HepG2 (cell line): ENCODE data around the gene DLG4. TPM values are rescaled to one million over a fixed set of nuclear protein-coding genes. Genes with fewer than 3 reads are reported as not detected.

ENCODE experiments used
- BRD4 ChIP-seq: sonication (generic); formaldehyde crosslinking; IDR thresholded peaks from 2 replicates; pipeline ENCODE4 v1.4.0; 2020; ENCODE audit warnings: missing genetic modification reagents
- CREBL2 ChIP-seq: sonication (generic); formaldehyde crosslinking; IDR thresholded peaks from 2 replicates; pipeline ENCODE4 v1.8.1; 2023; ENCODE audit warnings: missing genetic modification reagents, mild to moderate bottlenecking, borderline replicate concordance
- CSRNP1 ChIP-seq: sonication (generic); formaldehyde crosslinking; IDR thresholded peaks from 2 replicates; pipeline ENCODE4 v1.8.1; 2023; ENCODE audit warnings: mild to moderate bottlenecking, missing genetic modification reagents
- DZIP1 ChIP-seq: sonication (generic); formaldehyde crosslinking; IDR thresholded peaks from 2 replicates; pipeline ENCODE4 v1.5.0; 2020; ENCODE audit warnings: mild to moderate bottlenecking, missing genetic modification reagents
- GMEB1 ChIP-seq: sonication (generic); formaldehyde crosslinking; IDR thresholded peaks from 2 replicates; pipeline ENCODE4 v1.5.1; 2020; ENCODE audit warnings: missing genetic modification reagents, mild to moderate bottlenecking, borderline replicate concordance
- KLF13 ChIP-seq: sonication (generic); formaldehyde crosslinking; IDR thresholded peaks from 2 replicates; pipeline ENCODE4 v1.4.0; 2020; ENCODE audit warnings: mild to moderate bottlenecking, missing genetic modification reagents
- NFRKB ChIP-seq: fragments of 450-650 bp; IDR thresholded peaks from 2 replicates; pipeline ENCODE4 v1.6.1; 2017
- SPEN ChIP-seq: sonication (generic); formaldehyde crosslinking; IDR thresholded peaks from 2 replicates; pipeline ENCODE4 v1.5.1; 2020; ENCODE audit warnings: low read depth, mild to moderate bottlenecking, missing genetic modification reagents
- TAF15 ChIP-seq: fragments of 200-400 bp; formaldehyde crosslinking; IDR thresholded peaks from one replicate; pipeline ENCODE4 v1.6.1; 2018; ENCODE audit warnings: mild to moderate bottlenecking, low read depth, low read length; ENCODE audit not compliant: poor library complexity, severe bottlenecking
- YEATS4 ChIP-seq: sonication (generic); formaldehyde crosslinking; IDR thresholded peaks from 2 replicates; pipeline ENCODE4 v1.4.0; 2020; ENCODE audit warnings: missing genetic modification reagents, borderline replicate concordance
- ZNF205 ChIP-seq: IDR thresholded peaks from 2 replicates; pipeline ENCODE4 v1.6.1; 2018; ENCODE audit warnings: missing biosample characterization, missing genetic modification reagents
- ZNF275 ChIP-seq: sonication (generic); formaldehyde crosslinking; IDR thresholded peaks from 2 replicates; pipeline ENCODE4 v1.8.0; 2022; ENCODE audit warnings: missing genetic modification reagents, mild to moderate bottlenecking, inconsistent platforms, borderline replicate concordance
- ZNF510 ChIP-seq: sonication (generic); formaldehyde crosslinking; IDR thresholded peaks from 2 replicates; pipeline ENCODE4 v1.4.0; 2020; ENCODE audit warnings: low read depth, mild to moderate bottlenecking, missing genetic modification reagents
- ZNF530 ChIP-seq: sonication (generic); formaldehyde crosslinking; IDR thresholded peaks from 2 replicates; pipeline ENCODE4 v1.5.0; 2020; ENCODE audit warnings: low read depth, mild to moderate bottlenecking, missing genetic modification reagents
- polyA plus RNA-seq, 8 experiments: library from polyadenylated mRNA; depleted of rRNA in 3 of 8; stranded (reverse) in 7 of 8; unstranded in 1 of 8; fragments of >200 nt; fragmentation: Illumina TruSeq in 4 of 8; extraction: Trizol in 4 of 8; gene quantifications; 2 replicates each; pipeline versions ENCODE4 v1.2.1 to v1.2.3, GENCODE V29; 2011 to 2016; ENCODE audit warnings: low read depth in 4 of 8, missing spikeins in 1 of 8, mixed read lengths in 1 of 8; ENCODE audit not compliant: insufficient read depth in 1 of 8
- total RNA-seq, 5 experiments: library from RNA; depleted of rRNA; stranded (reverse); fragments of >200 nt; fragmentation: Illumina TruSeq; extraction: Trizol; gene quantifications; 2 replicates each; pipeline ENCODE4 v1.2.3, GENCODE V29; 2016; ENCODE audit warnings: low read depth in 1 of 5
- TF ChIP-seq, protein P1 (sequence below): IDR thresholded peaks from 2 replicates; pipeline ENCODE4 v1.6.1; 2012; ENCODE audit warnings: inconsistent platforms
- TF ChIP-seq, protein P2 (sequence below): sonication (generic); formaldehyde crosslinking; IDR thresholded peaks from 2 replicates; pipeline ENCODE4 v1.5.0; 2020; ENCODE audit warnings: mild to moderate bottlenecking, missing genetic modification reagents, borderline replicate concordance

DLG4 gene
- total and polyA plus RNA-seq, 2 of the 13 experiments (the other 11 are each of a cell fraction or from before 2014, with no cell fraction given) = 0.71 to 4.3 TPM

DNA sequence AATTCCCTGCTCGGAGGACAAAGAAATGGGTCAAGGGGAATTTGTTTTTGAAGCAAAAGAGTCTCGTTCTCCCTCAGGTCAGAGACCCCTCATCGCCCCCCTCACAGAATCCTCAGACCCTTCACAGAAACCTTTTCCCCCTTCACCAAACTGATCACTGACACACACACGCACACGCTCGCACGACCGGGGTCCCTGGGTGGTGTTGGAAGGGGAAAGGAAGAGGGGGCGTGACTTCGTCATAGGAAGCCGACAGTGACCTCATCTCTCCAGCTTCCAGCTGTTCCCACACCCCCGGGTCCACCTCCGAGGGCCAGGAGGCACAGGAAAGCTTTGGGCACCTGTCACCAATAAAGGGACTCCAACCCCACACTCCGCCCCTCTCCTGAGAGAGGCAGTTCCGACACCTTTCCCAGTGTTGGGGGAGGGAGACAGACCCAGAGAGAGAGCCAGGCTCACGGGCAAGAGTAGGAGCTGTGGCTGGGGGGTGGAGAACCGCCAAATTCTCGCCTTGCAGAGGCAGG lies 41.6 kb downstream of the DLG4 start (continued):
- TF ChIP-seq, protein P1, sequence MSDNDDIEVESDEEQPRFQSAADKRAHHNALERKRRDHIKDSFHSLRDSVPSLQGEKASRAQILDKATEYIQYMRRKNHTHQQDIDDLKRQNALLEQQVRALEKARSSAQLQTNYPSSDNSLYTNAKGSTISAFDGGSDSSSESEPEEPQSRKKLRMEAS = 0 out of 2 replicates have a peak, but pooled peaks have one; percentile 30
- no peak for TF ChIP-seq ZNF510 (CRISPR knock-in tag)
- TF ChIP-seq CREBL2 = no peak
- TF ChIP-seq DZIP1 (CRISPR knock-in tag) = 0 out of 2 replicates have a peak, but pooled peaks have one; percentile 25
- no peak; the same call in 1 of the 2 replicates for TF ChIP-seq ZNF205
- TF ChIP-seq SPEN (CRISPR knock-in tag) = peak; percentile 59; the same call in 1 of the 2 replicates
- TF ChIP-seq CSRNP1 (CRISPR knock-in tag) = peak; percentile 60; the same call in 1 of the 2 replicates
- no peak for TF ChIP-seq NFRKB
- TF ChIP-seq ZNF530 (CRISPR knock-in tag) = no peak
- TF ChIP-seq TAF15 = no peak
- TF ChIP-seq ZNF275 = no peak
- TF ChIP-seq BRD4 (CRISPR knock-in tag) = peak; percentile 41; the same call in 1 of the 2 replicates
- TF ChIP-seq KLF13 = no peak
- no peak for TF ChIP-seq GMEB1
- 0 out of 2 replicates have a peak, but pooled peaks have one; percentile 33 for TF ChIP-seq YEATS4
- TF ChIP-seq, protein P2, sequence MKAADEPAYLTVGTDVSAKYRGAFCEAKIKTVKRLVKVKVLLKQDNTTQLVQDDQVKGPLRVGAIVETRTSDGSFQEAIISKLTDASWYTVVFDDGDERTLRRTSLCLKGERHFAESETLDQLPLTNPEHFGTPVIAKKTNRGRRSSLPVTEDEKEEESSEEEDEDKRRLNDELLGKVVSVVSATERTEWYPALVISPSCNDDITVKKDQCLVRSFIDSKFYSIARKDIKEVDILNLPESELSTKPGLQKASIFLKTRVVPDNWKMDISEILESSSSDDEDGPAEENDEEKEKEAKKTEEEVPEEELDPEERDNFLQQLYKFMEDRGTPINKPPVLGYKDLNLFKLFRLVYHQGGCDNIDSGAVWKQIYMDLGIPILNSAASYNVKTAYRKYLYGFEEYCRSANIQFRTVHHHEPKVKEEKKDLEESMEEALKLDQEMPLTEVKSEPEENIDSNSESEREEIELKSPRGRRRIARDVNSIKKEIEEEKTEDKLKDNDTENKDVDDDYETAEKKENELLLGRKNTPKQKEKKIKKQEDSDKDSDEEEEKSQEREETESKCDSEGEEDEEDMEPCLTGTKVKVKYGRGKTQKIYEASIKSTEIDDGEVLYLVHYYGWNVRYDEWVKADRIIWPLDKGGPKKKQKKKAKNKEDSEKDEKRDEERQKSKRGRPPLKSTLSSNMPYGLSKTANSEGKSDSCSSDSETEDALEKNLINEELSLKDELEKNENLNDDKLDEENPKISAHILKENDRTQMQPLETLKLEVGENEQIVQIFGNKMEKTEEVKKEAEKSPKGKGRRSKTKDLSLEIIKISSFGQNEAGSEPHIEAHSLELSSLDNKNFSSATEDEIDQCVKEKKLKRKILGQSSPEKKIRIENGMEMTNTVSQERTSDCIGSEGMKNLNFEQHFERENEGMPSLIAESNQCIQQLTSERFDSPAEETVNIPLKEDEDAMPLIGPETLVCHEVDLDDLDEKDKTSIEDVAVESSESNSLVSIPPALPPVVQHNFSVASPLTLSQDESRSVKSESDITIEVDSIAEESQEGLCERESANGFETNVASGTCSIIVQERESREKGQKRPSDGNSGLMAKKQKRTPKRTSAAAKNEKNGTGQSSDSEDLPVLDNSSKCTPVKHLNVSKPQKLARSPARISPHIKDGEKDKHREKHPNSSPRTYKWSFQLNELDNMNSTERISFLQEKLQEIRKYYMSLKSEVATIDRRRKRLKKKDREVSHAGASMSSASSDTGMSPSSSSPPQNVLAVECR (CRISPR knock-in tag) = peak; percentile 57; the same call in 1 of the 2 replicates
